ENCODE measurements around the gene TCF21. TPM values are rescaled to one million over a fixed set of nuclear protein-coding genes. Genes with fewer than 3 reads are reported as not detected.

Gene TCF21
- total RNA-seq (2022), result not detected in 2 replicates
- not detected for Bru-seq, nascent RNA
- not detected for BruChase-seq, experiment 1, labeled RNA remaining after a 2-hour chase
- not detected for BruChase-seq, experiment 2, labeled RNA remaining after a 6-hour chase
- long read RNA-seq, result 0 reads

DNA sequence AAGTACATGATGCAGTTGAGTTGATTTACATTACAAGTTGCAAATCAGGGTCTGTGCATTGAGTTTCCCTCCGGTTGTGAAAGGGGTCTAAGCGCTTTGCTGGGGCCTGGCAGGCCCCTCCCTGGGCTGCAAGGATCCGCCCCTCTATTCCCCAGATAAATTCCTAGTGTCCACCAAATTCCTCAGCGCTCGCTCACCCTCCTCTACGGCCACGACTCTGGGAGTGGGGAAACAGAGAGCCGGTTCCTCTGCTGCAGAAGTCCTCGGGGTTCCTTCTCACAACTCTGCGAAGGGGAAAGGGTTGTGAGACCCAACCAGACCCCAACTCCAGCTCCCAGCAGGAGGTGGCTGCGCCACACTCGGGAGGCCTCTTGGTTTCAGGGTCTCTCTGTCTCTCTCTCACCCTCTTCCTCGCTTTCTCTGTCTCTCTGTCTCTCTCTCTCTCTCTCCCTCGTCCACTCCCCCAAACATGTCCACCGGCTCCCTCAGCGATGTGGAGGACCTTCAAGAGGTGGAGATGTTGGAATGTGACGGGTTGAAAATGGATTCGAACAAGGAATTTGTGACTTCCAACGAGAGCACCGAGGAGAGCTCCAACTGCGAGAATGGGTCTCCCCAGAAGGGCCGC, at the start of gene TCF21:
TSS of gene TCF21 (plus strand) at position 185 of the 628 bp plus-strand sequence. CDS start at position 470, 285 bp downstream.
- Mint-ChIP-seq H3K4me3 (ENCODE audit: unreplicated experiment) (no peak within 1 kb of the TSS), H3K27me3 (ENCODE audit: insufficient read depth, unreplicated experiment) (peaks cover 39% of the 10 kb centered on the region), H3K4me1 (ENCODE audit: low read depth, unreplicated experiment) (peaks cover 14% of the 10 kb centered on the region), H3K27ac (ENCODE audit: unreplicated experiment) (no peak within 1 kb of the TSS), H3K36me3 (ENCODE audit: insufficient read depth, unreplicated experiment) (no peaks in the 10 kb centered on the region), H3K9me3 (ENCODE audit: unreplicated experiment) (no peaks in the 10 kb centered on the region)
- ChIA-PET POLR2A (no interaction called here), CTCF (no interaction called here)
- no peak for DNase-seq
- no TSS peak for BruUV-seq (replicated peaks)
- H3K27me3 ChIP-seq (replicated peaks; ENCODE audit: control insufficient read depth, insufficient read depth, low read length), result 0 out of 2 replicates have a peak, but pooled peaks cover 1% of the 10 kb centered on the region
- H3K4me3 ChIP-seq (ENCODE audit: low read depth, low read length), result no peak within 1 kb of the TSS
- H3K4me1 ChIP-seq, result no peaks in the 10 kb centered on the region
- TF ChIP-seq, protein P1, sequence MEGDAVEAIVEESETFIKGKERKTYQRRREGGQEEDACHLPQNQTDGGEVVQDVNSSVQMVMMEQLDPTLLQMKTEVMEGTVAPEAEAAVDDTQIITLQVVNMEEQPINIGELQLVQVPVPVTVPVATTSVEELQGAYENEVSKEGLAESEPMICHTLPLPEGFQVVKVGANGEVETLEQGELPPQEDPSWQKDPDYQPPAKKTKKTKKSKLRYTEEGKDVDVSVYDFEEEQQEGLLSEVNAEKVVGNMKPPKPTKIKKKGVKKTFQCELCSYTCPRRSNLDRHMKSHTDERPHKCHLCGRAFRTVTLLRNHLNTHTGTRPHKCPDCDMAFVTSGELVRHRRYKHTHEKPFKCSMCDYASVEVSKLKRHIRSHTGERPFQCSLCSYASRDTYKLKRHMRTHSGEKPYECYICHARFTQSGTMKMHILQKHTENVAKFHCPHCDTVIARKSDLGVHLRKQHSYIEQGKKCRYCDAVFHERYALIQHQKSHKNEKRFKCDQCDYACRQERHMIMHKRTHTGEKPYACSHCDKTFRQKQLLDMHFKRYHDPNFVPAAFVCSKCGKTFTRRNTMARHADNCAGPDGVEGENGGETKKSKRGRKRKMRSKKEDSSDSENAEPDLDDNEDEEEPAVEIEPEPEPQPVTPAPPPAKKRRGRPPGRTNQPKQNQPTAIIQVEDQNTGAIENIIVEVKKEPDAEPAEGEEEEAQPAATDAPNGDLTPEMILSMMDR (IDR thresholded peaks at IDR 0.05; ENCODE audit: insufficient read depth in 1 of 2, low read depth in 1 of 2, low read length in 1 of 2, severe bottlenecking in 1 of 2, unreplicated experiment in 1 of 2), result no peak
- intact Hi-C loops (cut with micrococcal nuclease; ENCODE audit: unreplicated experiment), result no loop called here
- H3K36me3 ChIP-seq (ENCODE audit: control insufficient read depth, insufficient read depth, low read length), result no peaks in the 10 kb centered on the region
- no peaks in the 10 kb centered on the region for H3K9me3 ChIP-seq

DNA sequence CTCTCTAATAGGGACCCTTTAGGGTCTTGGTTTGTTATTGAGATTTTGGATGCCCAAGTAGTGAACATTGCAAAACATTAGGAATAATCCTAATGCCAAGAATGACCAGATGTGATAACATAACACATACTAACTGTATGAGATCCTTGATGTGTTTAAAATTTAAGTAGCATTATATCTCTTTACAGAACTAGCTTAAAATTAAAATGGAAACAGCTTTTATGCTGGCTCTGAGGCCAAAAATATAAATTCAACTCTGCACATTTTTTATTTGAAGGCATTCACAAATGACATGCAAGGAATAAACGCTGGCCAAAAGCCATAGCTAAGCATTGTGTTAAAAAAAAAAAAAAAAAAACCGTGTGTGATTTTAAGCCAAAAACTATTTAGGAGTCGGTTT, 47.7 kb upstream of the TCF21 start:
- no peaks in the 10 kb centered on the region for H3K27me3 ChIP-seq (replicated peaks; ENCODE audit: control insufficient read depth, insufficient read depth, low read length)
- BruUV-seq (replicated peaks), result no TSS peak
- Mint-ChIP-seq H3K4me3 (ENCODE audit: unreplicated experiment) (no peak overlapping the region), H3K4me1 (ENCODE audit: low read depth, unreplicated experiment) (no peaks in the 10 kb centered on the region), H3K36me3 (ENCODE audit: insufficient read depth, unreplicated experiment) (no peaks in the 10 kb centered on the region), H3K9me3 (ENCODE audit: unreplicated experiment) (no peaks in the 10 kb centered on the region), H3K27ac (ENCODE audit: unreplicated experiment) (no peak overlapping the region), H3K27me3 (ENCODE audit: insufficient read depth, unreplicated experiment) (no peaks in the 10 kb centered on the region)
- intact Hi-C loops (cut with micrococcal nuclease; ENCODE audit: unreplicated experiment), result no loop called here
- DNase-seq, result no peak
- ChIA-PET CTCF (no interaction called here), POLR2A (no interaction called here)
- no peaks in the 10 kb centered on the region for H3K4me1 ChIP-seq
- no peaks in the 10 kb centered on the region for H3K9me3 ChIP-seq
- no peaks in the 10 kb centered on the region for H3K36me3 ChIP-seq (ENCODE audit: control insufficient read depth, insufficient read depth, low read length)
- TF ChIP-seq, protein P1 (IDR thresholded peaks at IDR 0.05; ENCODE audit: insufficient read depth in 1 of 2, low read depth in 1 of 2, low read length in 1 of 2, severe bottlenecking in 1 of 2, unreplicated experiment in 1 of 2), result no peak
- H3K4me3 ChIP-seq (ENCODE audit: low read depth, low read length), result no peak overlapping the region

DNA sequence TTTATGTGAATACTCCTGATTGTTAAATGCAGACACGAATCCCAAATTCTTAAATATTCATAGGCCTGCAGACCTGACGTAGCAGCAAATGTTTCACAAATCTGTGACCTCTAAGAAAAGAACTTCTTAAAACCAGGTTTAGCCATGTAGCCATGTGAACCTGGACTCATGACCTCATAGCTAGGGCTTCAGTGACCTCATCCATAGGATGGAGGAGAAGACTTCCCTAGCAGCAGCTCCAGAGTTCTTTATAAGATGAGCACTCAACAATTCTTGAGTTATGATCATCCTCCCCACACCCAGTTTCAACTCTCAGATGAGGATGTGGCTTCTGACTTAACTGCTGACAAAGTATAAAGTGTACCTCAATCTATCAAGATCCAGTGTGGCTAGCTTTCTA, 45.8 kb upstream of the TCF21 start:
- Histone ChIP-seq H3K36me3 (ENCODE audit: control insufficient read depth, insufficient read depth, low read length) (no peaks in the 10 kb centered on the region), H3K4me3 (ENCODE audit: low read depth, low read length) (no peak overlapping the region), H3K9me3 (no peaks in the 10 kb centered on the region), H3K4me1 (no peaks in the 10 kb centered on the region), H3K27me3 (replicated peaks; ENCODE audit: control insufficient read depth, insufficient read depth, low read length) (no peaks in the 10 kb centered on the region)
- intact Hi-C loops (cut with micrococcal nuclease; ENCODE audit: unreplicated experiment), result no loop called here
- Mint-ChIP-seq H3K36me3 (ENCODE audit: insufficient read depth, unreplicated experiment) (no peaks in the 10 kb centered on the region), H3K4me1 (ENCODE audit: low read depth, unreplicated experiment) (no peaks in the 10 kb centered on the region), H3K4me3 (ENCODE audit: unreplicated experiment) (no peak overlapping the region), H3K27me3 (ENCODE audit: insufficient read depth, unreplicated experiment) (no peaks in the 10 kb centered on the region), H3K27ac (ENCODE audit: unreplicated experiment) (no peak overlapping the region), H3K9me3 (ENCODE audit: unreplicated experiment) (no peaks in the 10 kb centered on the region)
- TF ChIP-seq, protein P1 (IDR thresholded peaks at IDR 0.05; ENCODE audit: insufficient read depth in 1 of 2, low read depth in 1 of 2, low read length in 1 of 2, severe bottlenecking in 1 of 2, unreplicated experiment in 1 of 2), result no peak
- CTCF ChIA-PET, result no interaction called here
- POLR2A ChIA-PET, result no interaction called here
- BruUV-seq (replicated peaks), result no TSS peak
- no peak for DNase-seq

All from Caco-2 (cell line).